Rectal smooth muscle tissue (tissue), 1 donor: ENCODE results near the gene TMEM222.
"Not testable (repeated sequence)": the region's sequence is repeated elsewhere in the genome, so short reads cannot be mapped to it uniquely, and the experiment has no call there.

Experiments
- H3K27ac ChIP-seq: one replicate; pipeline ENCODE4 v1.7.0; 2013; ENCODE audit warnings: low read depth, low read length, inconsistent platforms
- H3K27me3 ChIP-seq: one replicate; pipeline ENCODE4 v1.7.0; 2013; ENCODE audit warnings: low read length; ENCODE audit not compliant: control insufficient read depth, insufficient read depth
- H3K36me3 ChIP-seq: one replicate; pipeline ENCODE4 v1.7.0; 2013; ENCODE audit warnings: low read length; ENCODE audit not compliant: control insufficient read depth, insufficient read depth
- H3K4me1 ChIP-seq: one replicate; pipeline ENCODE4 v1.7.0; 2013; ENCODE audit warnings: low read length; ENCODE audit not compliant: control insufficient read depth, insufficient read depth
- H3K4me3 ChIP-seq: one replicate; pipeline ENCODE4 v1.7.0; 2013; ENCODE audit warnings: low read length
- H3K9ac ChIP-seq: one replicate; pipeline ENCODE4 v1.7.0; 2013; ENCODE audit warnings: low read length

TMEM222 gene

DNA sequence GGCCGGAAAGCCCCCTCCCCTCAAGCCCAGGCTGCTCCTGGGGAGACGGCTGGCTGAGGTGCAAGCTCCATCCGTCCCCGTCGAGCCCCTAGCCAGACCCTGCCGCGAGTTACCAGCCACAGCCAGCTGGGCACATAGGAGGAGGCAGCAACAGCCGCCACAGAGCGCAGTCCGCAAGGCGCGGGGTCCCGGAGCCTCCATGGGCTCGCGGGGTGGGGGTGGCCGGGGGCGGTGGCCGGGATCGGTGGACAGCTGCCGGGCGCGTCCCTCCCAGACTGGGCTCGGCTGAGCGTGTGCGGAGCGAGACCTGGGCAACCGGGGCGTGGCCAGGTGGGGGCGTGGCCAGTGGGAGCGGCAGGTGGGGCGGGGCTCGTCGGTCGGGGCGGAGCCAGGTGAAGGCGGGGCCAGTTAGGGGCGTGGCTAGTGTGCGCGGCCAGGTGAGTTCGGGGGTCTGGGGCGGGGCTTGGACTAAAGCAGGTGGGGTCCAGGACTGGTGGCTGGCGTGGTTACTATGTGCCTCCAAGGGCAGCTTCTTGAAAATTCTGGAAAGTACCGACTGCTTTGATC lies 61.2 kb downstream of the TMEM222 start, which contains the start of gene CD164L2:
Gene CD164L2, minus strand, starts transcription at position 295 of the 567 bp plus-strand sequence. Its CDS starts 94 bp downstream, at position 201.
- Histone ChIP-seq H3K27ac (no peak within 1 kb of the TSS), H3K36me3 (no peaks in the 10 kb centered on the region), H3K4me3 (no peak within 1 kb of the TSS), H3K4me1 (no peaks in the 10 kb centered on the region), H3K9ac (no peak within 1 kb of the TSS), H3K27me3 (peaks cover 6% of the 10 kb centered on the region)

- H3K4me3 ChIP-seq, result no peak overlapping the region
- H3K27ac ChIP-seq, result no peak overlapping the region
- no peak overlapping the region for H3K9ac ChIP-seq
- H3K36me3 ChIP-seq, result no peaks in the 10 kb centered on the region
- H3K4me1 ChIP-seq, result no peaks in the 10 kb centered on the region
- H3K27me3 ChIP-seq, result peaks cover 6% of the 10 kb centered on the region
These were observed 61.7 kb downstream of the TMEM222 start for GRCh38 chr1:27383661-27384060.

- H3K4me1 ChIP-seq, H3K27me3 ChIP-seq, H3K9ac ChIP-seq, H3K4me3 ChIP-seq, H3K36me3 ChIP-seq, H3K27ac ChIP-seq: not testable (repeated sequence)
These were observed 62.8 kb downstream of the TMEM222 start for GRCh38 chr1:27384797-27385196.
